Stimulated activated CD4-positive, alpha-beta T cell treated with anti-CD3 and anti-CD28 coated beads, Interleukin-1b, Interleukin-23, amount 100 ng/mL, for 24 hours (primary cell): ENCODE results near the gene MIOX.

Experiments
- DNase-seq, 4 experiments: peaks; one replicate each; pipeline ENCODE4 v3.0.0-alpha.2; 2020; ENCODE audit warnings: low read depth in 4 of 4, low spot score in 1 of 4

The MIOX gene

GRCh38 chr22:50471962-50472361 is 14.7 kb upstream of the MIOX start:
- DNase-seq = no peak

- DNase-seq = no peak
Observed at GRCh38 chr22:50473088-50473487, 13.6 kb upstream of the MIOX start.

GRCh38 chr22:50473855-50474671 is 12.6 kb upstream of the MIOX start:
- peak in 1 of 4 experiments; percentile 32 for DNase-seq

- peak; percentile 64 to 85 (median 74) for DNase-seq
Observed at GRCh38 chr22:50474710-50475651, 11.7 kb upstream of the MIOX start, which contains the start of gene SBF1. Gene SBF1 (minus strand): TSS chr22:50475035. CDS start chr22:50474840, 195 bp downstream.

- no peak for DNase-seq
Observed at GRCh38 chr22:50475652-50476002, 11.0 kb upstream of the MIOX start.

GRCh38 chr22:50476868-50477267 is 9.8 kb upstream of the MIOX start:
- no peak for DNase-seq

GRCh38 chr22:50477923-50478322 is 8.7 kb upstream of the MIOX start:
- DNase-seq = no peak

- no peak for DNase-seq
Observed at GRCh38 chr22:50479721-50480120, 6.9 kb upstream of the MIOX start.

- no peak for DNase-seq
Observed at GRCh38 chr22:50481045-50481439, 5.6 kb upstream of the MIOX start.

GRCh38 chr22:50481440-50482106 is 5.1 kb upstream of the MIOX start, which contains the start of gene ADM2:
Gene ADM2 (plus strand): TSS chr22:50481543. CDS start chr22:50481848, 305 bp downstream.
- peak in 3 of 4 experiments; percentile 34 to 59 (median 53) for DNase-seq

- DNase-seq = no peak
Observed at GRCh38 chr22:50482107-50483074, 4.3 kb upstream of the MIOX start.

- DNase-seq = no peak
Observed at GRCh38 chr22:50483106-50483505, 3.6 kb upstream of the MIOX start.

- no peak for DNase-seq
Observed at GRCh38 chr22:50483556-50483955, 3.1 kb upstream of the MIOX start.

GRCh38 chr22:50483977-50484853 is 2.4 kb upstream of the MIOX start:
- no peak for DNase-seq

GRCh38 chr22:50485221-50486131 is 1.2 kb upstream of the MIOX start:
- DNase-seq = no peak

GRCh38 chr22:50487290-50488005 is 789 bp downstream of the MIOX start:
- DNase-seq = no peak

GRCh38 chr22:50488006-50488677 is 1.5 kb downstream of the MIOX start:
- DNase-seq = no peak
